Parathyroid adenoma (tissue), 2 donors: ENCODE data around the gene NRXN3.

Experiments used
- H2AFZ ChIP-seq: fragments of 300-600 bp; sonication (generic); one replicate; pipeline ENCODE4 v1.7.0; 2017; ENCODE audit warnings: antibody characterized with exemption, mild to moderate bottlenecking
- H3K27ac ChIP-seq: fragments of 300-600 bp; sonication (generic); one replicate; pipeline ENCODE4 v1.7.0; 2017
- H3K27me3 ChIP-seq: fragments of 300-600 bp; sonication (generic); one replicate; pipeline ENCODE4 v1.7.0; 2017; ENCODE audit warnings: low read length; ENCODE audit not compliant: control insufficient read depth, insufficient read depth
- H3K36me3 ChIP-seq: fragments of 300-600 bp; sonication (generic); one replicate; pipeline ENCODE4 v1.7.0; 2017; ENCODE audit warnings: low read length; ENCODE audit not compliant: control insufficient read depth, insufficient read depth
- H3K4me1 ChIP-seq: fragments of 300-600 bp; sonication (generic); one replicate; pipeline ENCODE4 v1.7.0; 2017; ENCODE audit warnings: control low read depth
- H3K4me2 ChIP-seq: fragments of 300-600 bp; sonication (generic); one replicate; pipeline ENCODE4 v1.7.0; 2017; ENCODE audit warnings: low read length
- H3K4me3 ChIP-seq: fragments of 300-600 bp; sonication (generic); one replicate; pipeline ENCODE4 v1.7.0; 2017; ENCODE audit warnings: low read depth, low read length
- H3K79me2 ChIP-seq: fragments of 300-600 bp; sonication (generic); one replicate; pipeline ENCODE4 v1.7.0; 2017; ENCODE audit warnings: control low read depth
- H3K9ac ChIP-seq: fragments of 300-600 bp; sonication (generic); one replicate; pipeline ENCODE4 v1.7.0; 2017; ENCODE audit warnings: mild to moderate bottlenecking
- H3K9me3 ChIP-seq: fragments of 300-600 bp; sonication (generic); one replicate; pipeline ENCODE4 v1.7.0; 2017; ENCODE audit warnings: low read length; ENCODE audit not compliant: control insufficient read depth
- CTCF ChIP-seq: fragments of 300-600 bp; sonication (generic); IDR thresholded peaks from one replicate; pipeline ENCODE4 v1.7.0; 2017; ENCODE audit warnings: antibody characterized with exemption, mild to moderate bottlenecking
- donor health status: primary hyperparathyroidism.

The NRXN3 gene

GRCh38 chr14:78243187-78243586, 73.0 kb downstream of the NRXN3 start:
- Histone ChIP-seq H3K4me1 (no peaks in the 10 kb centered on the region), H3K27me3 (no peaks in the 10 kb centered on the region), H3K36me3 (no peaks in the 10 kb centered on the region), H2AFZ (no peak overlapping the region), H3K4me2 (no peak overlapping the region), H3K9me3 (no peaks in the 10 kb centered on the region), H3K9ac (no peak overlapping the region), H3K4me3 (no peak overlapping the region), H3K27ac (no peak overlapping the region), H3K79me2 (no peaks in the 10 kb centered on the region)
- TF ChIP-seq CTCF, result no peak

GRCh38 chr14:78245238-78245637, 75.1 kb downstream of the NRXN3 start:
- Histone ChIP-seq H3K79me2 (no peaks in the 10 kb centered on the region), H3K36me3 (no peaks in the 10 kb centered on the region), H3K4me1 (no peaks in the 10 kb centered on the region), H3K9me3 (no peaks in the 10 kb centered on the region), H3K4me2 (no peak overlapping the region), H2AFZ (no peak overlapping the region), H3K27me3 (no peaks in the 10 kb centered on the region), H3K4me3 (no peak overlapping the region), H3K27ac (no peak overlapping the region), H3K9ac (no peak overlapping the region)
- TF ChIP-seq CTCF, result no peak

- TF ChIP-seq CTCF, result no peak
- no peaks in the 10 kb centered on the region for H3K27me3 ChIP-seq
- no peaks in the 10 kb centered on the region for H3K4me1 ChIP-seq
- no peaks in the 10 kb centered on the region for H3K79me2 ChIP-seq
- H3K4me2 ChIP-seq, result no peak overlapping the region
- no peak overlapping the region for H3K4me3 ChIP-seq
- no peak overlapping the region for H3K27ac ChIP-seq
- no peaks in the 10 kb centered on the region for H3K9me3 ChIP-seq
- H3K9ac ChIP-seq, result no peak overlapping the region
- no peaks in the 10 kb centered on the region for H3K36me3 ChIP-seq
- no peak overlapping the region for H2AFZ ChIP-seq
Observed at GRCh38 chr14:78248501-78249090, 78.4 kb downstream of the NRXN3 start.

- Histone ChIP-seq H3K4me3 (no peak overlapping the region), H3K9me3 (no peaks in the 10 kb centered on the region), H3K4me1 (no peaks in the 10 kb centered on the region), H3K27ac (no peak overlapping the region), H3K36me3 (no peaks in the 10 kb centered on the region), H3K9ac (no peak overlapping the region), H2AFZ (no peak overlapping the region), H3K27me3 (no peaks in the 10 kb centered on the region), H3K79me2 (no peaks in the 10 kb centered on the region), H3K4me2 (no peak overlapping the region)
- TF ChIP-seq CTCF, result no peak
Observed at GRCh38 chr14:78251308-78251707, 81.1 kb downstream of the NRXN3 start.

GRCh38 chr14:78253986-78254385, 83.8 kb downstream of the NRXN3 start:
- Histone ChIP-seq H3K4me1 (no peaks in the 10 kb centered on the region), H3K4me3 (no peak overlapping the region), H2AFZ (no peak overlapping the region), H3K27ac (no peak overlapping the region), H3K9ac (no peak overlapping the region), H3K27me3 (no peaks in the 10 kb centered on the region), H3K9me3 (no peaks in the 10 kb centered on the region), H3K4me2 (no peak overlapping the region), H3K36me3 (no peaks in the 10 kb centered on the region), H3K79me2 (no peaks in the 10 kb centered on the region)
- no peak for TF ChIP-seq CTCF
